ENCODE data around the gene H6PD.

H6PD gene

DNA sequence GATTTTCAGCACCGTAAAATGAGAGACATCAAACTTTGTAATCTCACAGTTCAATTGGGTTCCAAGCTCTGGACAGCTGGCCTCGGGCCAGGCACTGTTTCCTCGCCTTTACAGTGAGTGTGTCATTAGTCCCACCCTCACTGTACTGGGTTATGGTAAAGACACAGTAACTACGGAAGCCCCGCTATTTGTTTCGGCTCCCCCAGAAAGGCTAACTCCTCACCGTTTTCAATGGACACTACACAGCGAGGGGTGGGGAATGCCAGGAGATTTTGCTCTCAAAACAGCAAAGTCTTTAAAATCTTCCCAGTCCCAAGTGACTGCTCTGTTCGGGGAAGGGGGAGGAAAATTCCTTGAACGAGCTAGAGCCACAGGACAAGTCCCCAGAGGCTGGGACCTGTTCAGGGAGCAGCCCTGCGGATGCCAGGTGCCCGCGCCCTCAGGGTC, 57.4 kb downstream of the H6PD start:
- ATAC-seq: peak; percentile 45
- TF ChIP-seq, protein P1, sequence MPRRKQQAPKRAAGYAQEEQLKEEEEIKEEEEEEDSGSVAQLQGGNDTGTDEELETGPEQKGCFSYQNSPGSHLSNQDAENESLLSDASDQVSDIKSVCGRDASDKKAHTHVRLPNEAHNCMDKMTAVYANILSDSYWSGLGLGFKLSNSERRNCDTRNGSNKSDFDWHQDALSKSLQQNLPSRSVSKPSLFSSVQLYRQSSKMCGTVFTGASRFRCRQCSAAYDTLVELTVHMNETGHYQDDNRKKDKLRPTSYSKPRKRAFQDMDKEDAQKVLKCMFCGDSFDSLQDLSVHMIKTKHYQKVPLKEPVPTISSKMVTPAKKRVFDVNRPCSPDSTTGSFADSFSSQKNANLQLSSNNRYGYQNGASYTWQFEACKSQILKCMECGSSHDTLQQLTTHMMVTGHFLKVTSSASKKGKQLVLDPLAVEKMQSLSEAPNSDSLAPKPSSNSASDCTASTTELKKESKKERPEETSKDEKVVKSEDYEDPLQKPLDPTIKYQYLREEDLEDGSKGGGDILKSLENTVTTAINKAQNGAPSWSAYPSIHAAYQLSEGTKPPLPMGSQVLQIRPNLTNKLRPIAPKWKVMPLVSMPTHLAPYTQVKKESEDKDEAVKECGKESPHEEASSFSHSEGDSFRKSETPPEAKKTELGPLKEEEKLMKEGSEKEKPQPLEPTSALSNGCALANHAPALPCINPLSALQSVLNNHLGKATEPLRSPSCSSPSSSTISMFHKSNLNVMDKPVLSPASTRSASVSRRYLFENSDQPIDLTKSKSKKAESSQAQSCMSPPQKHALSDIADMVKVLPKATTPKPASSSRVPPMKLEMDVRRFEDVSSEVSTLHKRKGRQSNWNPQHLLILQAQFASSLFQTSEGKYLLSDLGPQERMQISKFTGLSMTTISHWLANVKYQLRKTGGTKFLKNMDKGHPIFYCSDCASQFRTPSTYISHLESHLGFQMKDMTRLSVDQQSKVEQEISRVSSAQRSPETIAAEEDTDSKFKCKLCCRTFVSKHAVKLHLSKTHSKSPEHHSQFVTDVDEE (CRISPR knock-in tag; IDR thresholded peaks at IDR 0.05): no peak
- no peak for TF ChIP-seq ZNF70 (CRISPR knock-in tag; IDR thresholded peaks at IDR 0.05)
- no peak for TF ChIP-seq ARNTL (CRISPR knock-in tag; IDR thresholded peaks at IDR 0.05; ENCODE audit: borderline replicate concordance, low read depth)
- TF ChIP-seq ZNF8 (CRISPR knock-in tag; IDR thresholded peaks at IDR 0.05): no peak

DNA sequence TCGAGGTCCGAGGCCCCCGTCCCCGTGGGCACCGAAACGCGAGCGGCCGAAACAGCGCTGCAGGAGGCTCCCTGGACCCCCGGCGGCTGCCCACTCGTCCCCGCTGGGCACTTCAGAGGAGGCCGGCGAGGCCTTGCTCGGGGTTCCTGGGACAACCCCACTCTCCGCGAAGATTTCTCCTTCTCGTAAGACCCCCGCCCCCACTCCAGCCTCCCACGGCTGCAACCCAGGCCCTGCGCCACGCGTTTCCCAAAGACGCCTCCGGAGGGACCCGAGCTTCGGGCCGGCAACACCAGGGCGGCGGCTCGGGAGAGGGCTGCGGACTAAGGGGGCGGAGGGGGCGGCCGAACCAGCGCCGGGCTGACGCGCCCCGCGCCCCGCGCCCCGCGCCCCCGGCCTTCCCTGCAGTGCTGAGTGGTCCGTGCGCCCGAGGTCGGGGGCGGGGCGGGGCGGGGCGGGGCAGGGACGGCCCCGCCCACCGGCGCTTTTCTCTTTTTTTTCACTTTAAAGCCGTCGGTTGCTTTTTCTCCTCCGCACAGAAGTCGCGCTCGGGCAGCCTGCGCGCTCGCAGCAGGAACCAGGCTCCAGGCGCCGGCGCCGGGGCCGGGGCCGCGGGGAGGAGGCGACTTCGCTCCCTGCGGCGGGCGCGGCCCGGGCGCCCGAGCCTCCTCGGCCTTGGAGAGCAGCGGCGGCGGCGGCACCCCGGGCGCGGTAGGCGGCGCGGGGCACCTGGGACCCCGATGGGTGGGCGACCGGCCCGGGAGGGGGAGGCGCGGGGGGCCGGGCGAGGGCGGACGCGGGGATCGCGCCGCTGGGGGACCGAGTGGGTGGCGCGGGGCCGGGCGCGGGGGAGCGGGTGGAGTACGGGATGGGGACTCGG, 58.0 kb downstream of the H6PD start, which contains the start of gene SPSB1:
TSS of gene SPSB1 (plus strand) at position 534 of the 880 bp plus-strand sequence. CDS start 62,998 bp downstream, outside the sequence.
- TF ChIP-seq ZFP3 (CRISPR knock-in tag; IDR thresholded peaks at IDR 0.05) (no peak), ARNTL (CRISPR knock-in tag; IDR thresholded peaks at IDR 0.05; ENCODE audit: borderline replicate concordance, low read depth) (no peak), POU6F1 (CRISPR knock-in tag; IDR thresholded peaks at IDR 0.05; ENCODE audit: borderline replicate concordance, low read depth) (no peak), BACH2 (CRISPR knock-in tag; IDR thresholded peaks at IDR 0.05; ENCODE audit: borderline replicate concordance) (no peak), GLIS3 (CRISPR knock-in tag; IDR thresholded peaks at IDR 0.05) (no peak), PPARA (CRISPR knock-in tag; IDR thresholded peaks at IDR 0.05; ENCODE audit: borderline replicate concordance) (no peak), TCF4 (CRISPR knock-in tag; IDR thresholded peaks at IDR 0.05; ENCODE audit: borderline replicate concordance) (no peak)
- TF ChIP-seq, protein P1 (CRISPR knock-in tag; IDR thresholded peaks at IDR 0.05): no peak
- TF ChIP-seq, protein P2, sequence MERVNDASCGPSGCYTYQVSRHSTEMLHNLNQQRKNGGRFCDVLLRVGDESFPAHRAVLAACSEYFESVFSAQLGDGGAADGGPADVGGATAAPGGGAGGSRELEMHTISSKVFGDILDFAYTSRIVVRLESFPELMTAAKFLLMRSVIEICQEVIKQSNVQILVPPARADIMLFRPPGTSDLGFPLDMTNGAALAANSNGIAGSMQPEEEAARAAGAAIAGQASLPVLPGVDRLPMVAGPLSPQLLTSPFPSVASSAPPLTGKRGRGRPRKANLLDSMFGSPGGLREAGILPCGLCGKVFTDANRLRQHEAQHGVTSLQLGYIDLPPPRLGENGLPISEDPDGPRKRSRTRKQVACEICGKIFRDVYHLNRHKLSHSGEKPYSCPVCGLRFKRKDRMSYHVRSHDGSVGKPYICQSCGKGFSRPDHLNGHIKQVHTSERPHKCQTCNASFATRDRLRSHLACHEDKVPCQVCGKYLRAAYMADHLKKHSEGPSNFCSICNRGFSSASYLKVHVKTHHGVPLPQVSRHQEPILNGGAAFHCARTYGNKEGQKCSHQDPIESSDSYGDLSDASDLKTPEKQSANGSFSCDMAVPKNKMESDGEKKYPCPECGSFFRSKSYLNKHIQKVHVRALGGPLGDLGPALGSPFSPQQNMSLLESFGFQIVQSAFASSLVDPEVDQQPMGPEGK (CRISPR knock-in tag; IDR thresholded peaks at IDR 0.05; ENCODE audit: borderline replicate concordance): no peak
- peak; percentile 67 for ATAC-seq

DNA sequence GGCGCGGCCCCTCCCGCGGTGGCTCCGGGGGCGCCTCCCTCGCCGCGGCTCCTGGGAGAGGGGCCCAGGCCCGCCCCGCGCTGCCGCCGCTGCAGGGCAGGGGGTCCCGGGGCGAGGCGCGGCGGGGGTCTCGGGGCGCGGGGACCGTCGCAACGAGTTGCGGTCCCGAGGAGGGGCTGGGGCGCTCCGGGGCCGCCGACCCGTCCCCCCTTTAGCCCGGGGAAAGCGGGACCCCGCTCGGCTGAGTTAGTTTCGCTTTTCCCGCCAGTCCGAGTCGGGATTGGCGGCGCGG, 58.6 kb downstream of the H6PD start:
- no peak for ATAC-seq
- no peak for TF ChIP-seq ISL1 (CRISPR knock-in tag; IDR thresholded peaks at IDR 0.05)
- no peak for TF ChIP-seq CSDC2 (CRISPR knock-in tag; IDR thresholded peaks at IDR 0.05)

GRCh38 chr1:9293533-9294404, 59.2 kb downstream of the H6PD start:
- peak; percentile 7 for ATAC-seq
- TF ChIP-seq, protein P3, sequence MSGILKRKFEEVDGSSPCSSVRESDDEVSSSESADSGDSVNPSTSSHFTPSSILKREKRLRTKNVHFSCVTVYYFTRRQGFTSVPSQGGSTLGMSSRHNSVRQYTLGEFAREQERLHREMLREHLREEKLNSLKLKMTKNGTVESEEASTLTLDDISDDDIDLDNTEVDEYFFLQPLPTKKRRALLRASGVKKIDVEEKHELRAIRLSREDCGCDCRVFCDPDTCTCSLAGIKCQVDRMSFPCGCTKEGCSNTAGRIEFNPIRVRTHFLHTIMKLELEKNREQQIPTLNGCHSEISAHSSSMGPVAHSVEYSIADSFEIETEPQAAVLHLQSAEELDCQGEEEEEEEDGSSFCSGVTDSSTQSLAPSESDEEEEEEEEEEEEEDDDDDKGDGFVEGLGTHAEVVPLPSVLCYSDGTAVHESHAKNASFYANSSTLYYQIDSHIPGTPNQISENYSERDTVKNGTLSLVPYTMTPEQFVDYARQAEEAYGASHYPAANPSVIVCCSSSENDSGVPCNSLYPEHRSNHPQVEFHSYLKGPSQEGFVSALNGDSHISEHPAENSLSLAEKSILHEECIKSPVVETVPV (CRISPR knock-in tag; IDR thresholded peaks at IDR 0.05): no peak
- TF ChIP-seq TOX (CRISPR knock-in tag; IDR thresholded peaks at IDR 0.05; ENCODE audit: borderline replicate concordance) (no peak), TCF4 (CRISPR knock-in tag; IDR thresholded peaks at IDR 0.05; ENCODE audit: borderline replicate concordance) (no peak), ZNF70 (CRISPR knock-in tag; IDR thresholded peaks at IDR 0.05) (no peak), CSDC2 (CRISPR knock-in tag; IDR thresholded peaks at IDR 0.05) (no peak), RARB (CRISPR knock-in tag; IDR thresholded peaks at IDR 0.05) (no peak), ISL1 (CRISPR knock-in tag; IDR thresholded peaks at IDR 0.05) (no peak)
- TF ChIP-seq, protein P1 (CRISPR knock-in tag; IDR thresholded peaks at IDR 0.05): no peak
- TF ChIP-seq, protein P4, sequence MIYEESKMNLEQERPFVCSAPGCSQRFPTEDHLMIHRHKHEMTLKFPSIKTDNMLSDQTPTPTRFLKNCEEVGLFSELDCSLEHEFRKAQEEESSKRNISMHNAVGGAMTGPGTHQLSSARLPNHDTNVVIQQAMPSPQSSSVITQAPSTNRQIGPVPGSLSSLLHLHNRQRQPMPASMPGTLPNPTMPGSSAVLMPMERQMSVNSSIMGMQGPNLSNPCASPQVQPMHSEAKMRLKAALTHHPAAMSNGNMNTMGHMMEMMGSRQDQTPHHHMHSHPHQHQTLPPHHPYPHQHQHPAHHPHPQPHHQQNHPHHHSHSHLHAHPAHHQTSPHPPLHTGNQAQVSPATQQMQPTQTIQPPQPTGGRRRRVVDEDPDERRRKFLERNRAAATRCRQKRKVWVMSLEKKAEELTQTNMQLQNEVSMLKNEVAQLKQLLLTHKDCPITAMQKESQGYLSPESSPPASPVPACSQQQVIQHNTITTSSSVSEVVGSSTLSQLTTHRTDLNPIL (CRISPR knock-in tag; IDR thresholded peaks at IDR 0.05; ENCODE audit: low read depth): no peak

Measured in SK-N-SH treated with all-trans-retinoic acid at 6 μM for 48 hours (cell line).